ENCODE results near the gene CORO7. TPM values are rescaled to one million over a fixed set of nuclear protein-coding genes. Genes with fewer than 3 reads are reported as not detected.

Gene CORO7
- polyA plus RNA-seq, 1 of the 3 experiments (the other 2 are of a cell fraction), result 25.8 TPM

- TF ChIP-seq ZBTB33 (IDR thresholded peaks at IDR 0.05; ENCODE audit: borderline replicate concordance, low read depth) (no peak), FOSL2 (IDR thresholded peaks at IDR 0.05; ENCODE audit: borderline replicate concordance, low read depth) (no peak), SMC3 (IDR thresholded peaks at IDR 0.05; ENCODE audit: low read depth, low read length) (no peak), GATA2 (CRISPR knock-in tag; IDR thresholded peaks at IDR 0.05) (no peak), CTCF (IDR thresholded peaks at IDR 0.05) (no peak), EP300 (IDR thresholded peaks at IDR 0.05; ENCODE audit: borderline replicate concordance in 1 of 2, low read depth in 1 of 2, low read length in 1 of 2) (no peak)
These were observed 61.6 kb downstream of the CORO7 start (continued) for GRCh38 chr16:4354512-4355409.

- POLR2A ChIA-PET, result no interaction called here
- H3K9me2 ChIP-seq, result no peaks in the 10 kb centered on the region
- H3F3A ChIP-seq (replicated peaks; ENCODE audit: insufficient read depth), result peaks cover 20% of the 10 kb centered on the region
- peaks cover 3 to 10% of the 10 kb centered on the region in 2 experiments; a peak in 3 of 4 replicates for H3K4me1 ChIP-seq (ENCODE audit: control insufficient read depth in 1 of 2, insufficient read depth in 2 of 2, low read depth in 1 of 2, low read length in 1 of 2)
- no peak for TF ChIP-seq NFIC (IDR thresholded peaks at IDR 0.05; ENCODE audit: borderline replicate concordance)
- no peak for TF ChIP-seq EZH2phosphoT487 (IDR thresholded peaks at IDR 0.05; ENCODE audit: borderline replicate concordance, low read depth)
- no peak for TF ChIP-seq CTCF (IDR thresholded peaks at IDR 0.05)
- TF ChIP-seq FOSL2 (IDR thresholded peaks at IDR 0.05; ENCODE audit: borderline replicate concordance, low read depth), result no peak
- no peak for TF ChIP-seq SIN3A (IDR thresholded peaks at IDR 0.05; ENCODE audit: borderline replicate concordance, low read depth, low read length)
- no peak for TF ChIP-seq POLR2AphosphoS5 (IDR thresholded peaks at IDR 0.05; ENCODE audit: low read depth, low read length)
- TF ChIP-seq FOXJ3 (CRISPR knock-in tag; IDR thresholded peaks at IDR 0.05), result no peak
- H3K27ac ChIP-seq (ENCODE audit: low read depth in 2 of 2, low read length in 1 of 2), result no peak overlapping the region
- 88% methylated on average over 4 of the region's 4 CpGs for WGBS (ENCODE audit: low lambda C conversion rate)
- H3K27me3 ChIP-seq (ENCODE audit: insufficient read depth), result no peaks in the 10 kb centered on the region
- no peak for DNase-seq
- CTCF ChIA-PET, result interaction anchor here (1.1 to 13.0 kb wide), 4 partner anchors 49 to 153 kb away, joined by 3 to 205 read pairs (median 6); no protein-coding TSS in a partner anchor
- peaks cover 5% of the 10 kb centered on the region; the same call in 1 of the 2 replicates for H4K20me1 ChIP-seq (ENCODE audit: insufficient read depth)
- H3K9ac ChIP-seq, result no peak overlapping the region
- H3K36me3 ChIP-seq (replicated peaks in 1 of 2; ENCODE audit: control insufficient read depth in 1 of 2, insufficient read depth in 2 of 2, low read length in 1 of 2), result peaks cover 0 to 2% of the 10 kb centered on the region in 2 experiments
- no peak overlapping the region for H2AFZ ChIP-seq (ENCODE audit: low read depth)
- peaks cover 24% of the 10 kb centered on the region for H3K79me2 ChIP-seq (ENCODE audit: insufficient read depth)
- no peaks in the 10 kb centered on the region for H3K9me3 ChIP-seq
- H3K4me3 ChIP-seq (ENCODE audit: low read depth in 2 of 2, low read length in 1 of 2), result no peak overlapping the region
- no peak overlapping the region for H3K4me2 ChIP-seq
These were observed 62.7 kb downstream of the CORO7 start for GRCh38 chr16:4353675-4354074.

All from SK-N-SH (cell line).